Activated CD8-positive, alpha-beta memory T cell treated with anti-CD3 and anti-CD28 coated beads, Interleukin-2, amount 50 U/mL, for 48 hours (primary cell): ENCODE results near the gene KRTAP27-1.

Experiments used
- DNase-seq: peaks from one replicate; pipeline ENCODE4 v3.0.0-alpha.2; 2020

The KRTAP27-1 gene, protein sequence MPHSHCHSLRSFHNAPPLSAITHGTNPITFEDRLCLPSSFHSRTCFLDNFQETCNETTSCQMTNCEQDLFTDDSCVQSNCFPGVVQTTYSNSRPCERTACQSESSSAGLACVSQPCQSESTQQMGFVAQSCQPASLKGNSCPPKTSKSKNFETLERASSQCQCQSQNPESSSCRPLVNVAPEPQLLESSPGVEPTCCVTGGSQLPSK

DNA sequence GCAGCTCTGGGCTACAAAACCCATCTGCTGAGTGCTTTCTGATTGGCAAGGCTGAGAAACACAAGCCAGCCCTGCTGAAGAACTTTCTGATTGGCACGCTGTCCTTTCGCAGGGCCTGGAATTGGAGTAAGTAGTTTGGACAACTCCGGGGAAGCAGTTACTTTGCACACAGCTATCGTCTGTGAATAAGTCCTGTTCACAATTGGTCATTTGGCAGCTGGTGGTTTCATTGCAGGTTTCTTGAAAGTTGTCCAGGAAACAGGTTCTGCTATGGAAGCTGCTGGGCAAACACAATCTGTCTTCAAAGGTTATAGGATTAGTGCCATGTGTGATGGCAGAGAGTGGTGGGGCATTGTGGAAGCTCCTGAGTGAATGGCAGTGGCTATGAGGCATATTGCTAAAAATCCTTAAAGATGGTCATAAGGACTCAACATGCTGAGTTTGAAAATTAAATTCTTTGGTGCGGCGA, at the start of gene KRTAP27-1:
KRTAP27-1 (minus strand) TSS at position 419 of the 469 bp plus-strand sequence; CDS start at position 393, 26 bp downstream.
- DNase-seq, result no peak

DNA sequence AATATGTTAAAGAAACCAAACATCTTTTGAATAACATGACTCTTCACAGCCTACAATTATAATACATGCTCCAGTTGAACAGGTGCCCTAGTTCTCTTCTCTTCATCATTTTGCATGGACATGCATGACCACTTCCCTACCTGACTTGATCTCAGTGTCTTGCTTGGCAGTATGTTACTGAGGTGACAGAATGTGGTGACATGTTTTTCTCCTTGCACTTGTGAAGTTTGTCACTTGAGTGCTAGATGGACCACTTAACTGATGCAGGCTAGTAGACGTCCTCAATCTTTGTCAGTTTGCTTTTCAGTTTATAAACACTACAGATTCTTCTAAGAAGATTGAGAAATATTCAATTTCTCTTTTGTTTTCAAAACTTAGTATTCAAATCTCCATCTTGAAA, 44.7 kb upstream of the KRTAP27-1 start:
- no peak for DNase-seq

DNA sequence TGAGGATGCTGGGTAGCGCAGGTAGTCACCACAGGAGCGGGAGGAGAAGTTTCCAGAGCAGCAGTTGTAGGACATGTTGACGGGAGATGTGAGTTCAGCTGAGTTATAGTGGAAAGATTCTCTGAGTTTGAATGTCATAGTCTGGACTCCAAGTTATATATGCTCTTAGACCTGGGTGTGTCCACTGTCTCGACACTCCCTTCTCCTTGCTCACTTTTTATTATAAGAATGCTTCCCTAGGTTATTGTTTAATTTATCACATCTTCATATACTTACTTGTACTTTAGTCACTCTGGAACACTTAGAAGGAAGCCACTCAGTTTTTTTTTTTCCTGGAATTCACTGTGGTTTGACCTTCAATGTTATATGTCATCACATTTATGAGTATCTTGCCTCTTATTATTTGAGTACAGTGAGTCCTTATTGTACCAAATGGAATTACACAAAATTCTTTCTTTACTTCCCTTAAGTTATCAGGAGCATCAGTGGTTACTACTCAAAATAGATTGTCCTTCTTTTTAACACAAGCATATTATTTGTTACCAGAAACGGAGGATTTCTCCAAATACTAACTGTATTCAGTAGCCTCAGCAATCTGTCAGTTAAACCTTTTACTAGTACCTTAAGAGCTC, 34.8 kb upstream of the KRTAP27-1 start, which contains the start of gene KRTAP13-2:
KRTAP13-2 (minus strand) TSS at position 133 of the 632 bp plus-strand sequence; CDS start at position 75, 58 bp downstream.
- no peak for DNase-seq

DNA sequence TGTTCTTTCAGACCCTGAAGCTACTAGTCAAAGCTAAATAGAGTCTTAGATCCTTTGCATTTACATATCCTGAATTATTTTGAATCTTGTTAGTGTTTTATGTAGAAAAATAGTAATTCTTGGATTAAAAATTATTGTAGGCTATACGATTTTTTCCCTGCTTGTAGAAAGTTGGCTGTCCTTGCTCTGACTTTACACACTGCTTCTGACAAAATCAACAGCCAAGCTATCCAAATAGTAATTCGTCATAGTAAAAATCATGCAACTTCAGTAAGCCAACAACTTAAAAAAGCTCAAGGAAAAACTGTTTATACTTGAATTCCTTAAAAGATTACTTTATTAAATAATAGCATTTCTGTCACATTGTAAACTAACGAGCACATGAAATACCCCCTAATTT, 18.4 kb upstream of the KRTAP27-1 start:
- no peak for DNase-seq

DNA sequence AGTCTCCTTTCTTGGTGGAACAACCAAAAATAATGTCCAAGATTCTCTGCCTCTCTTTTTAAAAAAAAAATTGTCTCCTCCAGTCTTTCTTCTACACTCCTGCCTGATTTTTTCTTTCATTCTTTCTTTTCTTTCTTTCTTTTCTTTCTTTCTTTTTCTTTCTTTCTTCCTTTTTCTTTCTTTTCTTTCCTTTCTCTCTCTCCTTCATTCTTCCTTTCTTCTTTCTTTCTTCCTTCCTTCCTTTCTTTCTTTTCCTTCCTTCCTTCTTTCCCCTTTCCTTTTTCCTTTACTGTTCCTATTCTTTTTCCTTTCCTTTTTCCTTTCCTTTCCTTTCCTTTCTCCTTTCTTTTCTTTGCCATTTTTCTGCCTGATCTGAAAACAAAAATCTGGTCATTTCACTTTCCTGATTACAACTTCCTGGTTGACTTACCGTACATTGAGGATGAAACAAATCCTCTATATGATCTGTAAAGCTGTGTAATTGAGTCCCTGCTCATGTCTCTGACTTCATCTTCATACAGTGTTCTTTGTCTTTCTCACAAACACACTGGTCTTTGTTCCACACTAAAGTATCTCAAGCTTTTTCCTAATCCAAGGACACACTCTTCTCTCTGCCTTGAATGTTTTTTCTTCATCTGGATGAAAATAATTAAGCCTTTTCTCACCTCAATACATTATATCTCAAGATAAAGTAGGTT, 17.0 kb upstream of the KRTAP27-1 start:
- DNase-seq, result no peak

DNA sequence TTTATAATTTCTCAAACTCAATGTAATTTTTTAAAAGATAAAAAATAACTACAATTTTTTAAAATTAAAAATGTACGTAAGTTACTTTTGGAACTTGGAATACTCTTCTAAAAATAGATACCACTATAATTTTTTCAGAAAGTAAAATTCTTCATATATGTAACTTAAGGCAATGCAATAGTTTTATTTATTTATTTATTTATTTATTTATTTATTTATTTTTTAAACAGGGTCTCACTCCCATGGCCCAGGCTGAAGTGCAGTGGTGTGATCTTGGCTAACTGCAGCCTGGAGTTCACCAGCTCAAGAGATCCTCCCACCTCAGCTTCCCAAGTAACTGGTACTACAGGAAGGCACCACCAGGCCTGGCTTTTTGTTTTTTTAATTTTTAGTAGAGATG, 14.0 kb upstream of the KRTAP27-1 start:
- DNase-seq, result no peak

DNA sequence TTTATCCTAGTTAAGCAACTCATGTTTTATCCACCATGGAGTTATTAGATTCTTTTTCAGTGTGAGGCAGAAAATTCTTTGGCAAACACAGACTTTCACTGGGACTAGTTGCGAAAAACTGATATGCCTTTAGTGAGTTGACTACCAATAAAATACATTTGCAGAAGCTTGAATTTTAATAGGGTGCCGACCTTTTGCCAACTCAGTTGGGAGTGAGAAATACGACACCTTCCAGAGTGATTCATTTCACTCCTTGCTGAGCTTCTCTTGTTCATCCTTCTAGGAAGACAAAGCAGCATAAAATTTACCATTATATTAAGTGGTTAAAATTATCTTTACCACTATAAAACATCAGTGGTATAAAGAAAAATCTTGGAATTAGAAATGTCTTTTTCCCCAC, 12.1 kb upstream of the KRTAP27-1 start:
- no peak for DNase-seq

DNA sequence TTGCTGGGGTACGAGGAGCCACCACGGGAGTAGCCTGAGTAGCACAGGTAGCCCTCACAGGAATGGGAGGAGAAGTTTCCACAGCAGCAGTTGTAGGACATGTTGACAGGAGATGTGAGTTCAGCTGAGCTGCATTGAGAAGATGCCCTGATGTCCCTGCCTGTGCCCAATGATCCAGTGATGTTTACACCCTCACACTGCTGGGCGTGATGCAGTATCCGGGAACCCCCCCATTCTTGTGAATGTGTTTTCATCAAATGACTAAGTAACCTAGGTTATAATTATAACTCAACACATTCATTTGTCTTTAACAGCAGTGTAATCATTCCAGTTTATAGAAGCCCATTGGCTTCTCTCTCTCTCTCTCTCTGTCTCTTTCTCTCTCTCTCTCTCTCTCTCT, 11.0 kb upstream of the KRTAP27-1 start, which contains the start of gene KRTAP23-1:
KRTAP23-1 (minus strand) TSS at position 101 of the 400 bp plus-strand sequence; CDS start at position 101, 0 bp downstream.
- no peak for DNase-seq

DNA sequence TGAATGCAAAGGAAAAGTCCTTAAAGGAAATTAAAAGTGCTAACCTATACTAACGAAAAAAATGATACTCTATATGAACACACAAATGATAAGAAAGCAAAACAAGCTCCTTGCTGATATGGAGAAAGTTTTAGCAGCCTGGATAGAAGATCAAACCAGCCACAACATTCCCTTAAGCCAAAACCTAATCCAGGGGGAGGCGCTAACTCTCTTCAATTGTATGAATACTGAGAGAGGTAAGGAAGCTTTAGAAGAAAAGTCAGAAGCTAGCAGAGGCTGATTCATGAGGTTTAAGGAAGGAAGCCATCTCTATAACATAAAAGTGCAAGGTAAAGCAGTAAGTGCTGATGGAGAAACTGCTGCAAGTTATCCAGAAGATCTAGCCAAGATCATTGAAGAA, 7.5 kb upstream of the KRTAP27-1 start:
- no peak for DNase-seq

DNA sequence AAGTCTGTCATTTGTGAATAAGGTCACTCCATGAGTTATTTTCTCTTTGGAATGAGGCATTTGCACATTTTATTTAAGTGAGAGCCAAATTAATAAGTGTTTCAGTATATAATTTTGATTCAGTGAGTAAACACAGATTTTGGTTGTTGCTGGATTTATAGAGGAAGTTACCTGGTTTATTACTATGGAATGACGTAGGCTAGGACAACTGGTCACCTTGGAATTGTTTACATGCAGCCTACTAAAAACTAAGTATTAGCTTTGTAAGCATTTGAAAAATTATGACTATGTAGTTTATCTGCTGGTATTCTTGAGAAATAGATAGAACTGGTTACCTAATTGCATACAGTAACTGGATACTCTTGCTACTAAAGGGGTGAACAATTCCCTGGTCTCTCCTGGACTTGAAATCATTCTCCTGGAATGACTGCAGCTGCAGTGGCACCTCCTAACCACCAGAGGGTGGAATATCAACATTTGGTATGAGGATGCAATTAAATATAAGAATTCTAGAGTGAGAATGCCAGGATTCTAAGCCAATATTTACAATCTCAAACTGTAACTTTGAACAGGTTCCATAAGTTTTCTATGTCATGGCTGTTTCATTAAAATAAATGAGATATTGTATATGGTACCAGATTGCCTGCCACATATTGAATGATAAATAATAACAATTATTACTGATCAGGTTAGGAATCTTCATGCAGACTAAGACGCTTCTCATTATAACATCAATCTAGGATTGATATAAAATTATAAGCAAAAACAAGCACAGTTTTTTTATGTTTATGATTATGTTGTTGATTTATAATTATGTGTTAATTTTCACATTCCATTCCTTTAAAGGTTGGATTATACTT, 3.5 kb upstream of the KRTAP27-1 start:
- no peak for DNase-seq

DNA sequence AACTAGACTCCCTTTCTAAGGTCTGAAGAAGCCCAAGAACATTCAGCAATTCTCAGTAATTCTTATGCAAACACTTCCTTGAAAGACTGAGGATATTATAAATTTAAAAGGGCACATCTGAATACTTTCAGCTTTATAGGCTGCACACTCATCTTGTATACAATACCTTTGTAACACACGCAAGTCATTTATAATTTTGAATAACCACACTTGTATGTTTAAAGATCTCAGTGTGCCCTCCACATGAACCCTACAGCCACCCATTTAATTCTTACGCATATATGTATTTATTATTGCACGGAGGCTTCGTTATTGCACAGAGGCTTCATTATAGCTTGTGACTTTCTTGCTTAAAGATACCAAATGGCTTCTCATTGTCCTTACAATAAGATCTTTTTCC, 1.2 kb upstream of the KRTAP27-1 start:
- DNase-seq, result no peak

DNA sequence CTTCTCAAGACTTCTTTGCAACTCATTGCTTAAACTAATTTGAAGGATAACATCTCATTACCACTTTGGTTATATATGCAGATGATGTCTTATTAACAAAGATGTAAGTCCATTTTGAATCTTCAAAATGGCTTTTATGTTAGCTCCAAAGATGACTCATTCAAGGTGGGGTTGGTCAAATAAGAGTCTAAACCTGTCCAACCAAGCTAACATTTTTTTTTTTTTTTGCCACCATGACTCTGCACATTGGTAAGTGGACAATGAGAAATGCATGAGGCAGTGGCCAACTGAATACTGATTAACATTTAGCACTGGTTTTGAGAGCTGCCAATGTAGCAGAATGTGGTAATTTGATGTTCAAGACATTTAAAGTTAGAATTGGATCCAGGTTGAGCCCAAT, 278 bp upstream of the KRTAP27-1 start:
- DNase-seq, result no peak

DNA sequence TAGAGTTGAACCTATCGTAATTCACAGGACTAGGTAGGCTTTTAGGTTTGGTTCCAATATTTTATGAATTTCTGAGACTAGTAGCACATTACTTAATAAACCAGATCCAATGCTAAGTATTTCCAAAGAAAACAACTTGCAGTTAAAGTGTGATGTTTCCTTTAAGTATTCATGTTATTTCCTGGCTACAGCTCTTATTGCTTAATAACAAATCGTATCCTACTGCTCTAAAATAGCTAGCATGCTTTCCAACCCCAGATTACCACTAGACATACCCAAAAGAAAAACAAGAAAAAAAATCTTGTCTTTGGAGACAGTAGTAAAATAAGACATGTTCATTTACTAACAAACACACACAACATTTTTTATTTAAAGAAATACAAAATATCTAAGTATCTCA, 898 bp downstream of the KRTAP27-1 start:
- DNase-seq, result no peak

DNA sequence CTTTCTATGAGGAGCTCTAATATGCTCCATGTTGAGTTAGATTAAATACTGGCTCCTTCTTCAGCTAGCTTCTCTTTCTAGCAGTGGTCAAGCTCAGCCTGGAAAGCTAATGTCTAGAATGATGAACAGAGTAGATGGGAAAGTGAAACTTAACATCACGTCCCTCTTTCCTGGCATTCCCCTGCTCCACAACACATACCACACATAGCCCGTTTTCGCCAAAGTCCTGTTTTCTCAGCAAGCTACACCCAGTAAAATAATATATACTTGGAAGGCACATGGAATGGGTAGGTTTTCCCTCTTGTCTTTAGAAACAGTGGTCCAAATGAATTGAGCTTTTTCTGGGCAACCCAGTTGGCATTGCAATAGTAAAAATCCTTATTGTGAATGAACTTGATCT, 3.8 kb downstream of the KRTAP27-1 start:
- no peak for DNase-seq

DNA sequence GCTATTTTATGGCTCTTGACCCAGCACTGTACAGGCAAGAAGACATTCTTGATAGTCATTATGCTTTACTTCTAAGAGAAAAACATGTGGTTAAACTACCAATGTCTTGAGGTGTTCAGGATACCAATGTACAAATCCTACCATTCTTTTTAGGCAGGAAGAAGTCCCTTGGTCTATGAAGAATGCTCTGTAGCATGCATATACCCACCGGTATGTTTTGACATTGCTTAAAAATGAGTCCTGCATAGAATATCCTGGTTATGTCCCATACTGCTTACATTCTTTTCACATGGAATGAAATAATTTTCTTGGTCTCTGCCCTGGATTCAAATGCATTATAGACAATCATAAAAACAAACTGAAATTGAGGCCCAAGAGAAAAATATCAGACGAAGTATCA, 4.8 kb downstream of the KRTAP27-1 start:
- no peak for DNase-seq

DNA sequence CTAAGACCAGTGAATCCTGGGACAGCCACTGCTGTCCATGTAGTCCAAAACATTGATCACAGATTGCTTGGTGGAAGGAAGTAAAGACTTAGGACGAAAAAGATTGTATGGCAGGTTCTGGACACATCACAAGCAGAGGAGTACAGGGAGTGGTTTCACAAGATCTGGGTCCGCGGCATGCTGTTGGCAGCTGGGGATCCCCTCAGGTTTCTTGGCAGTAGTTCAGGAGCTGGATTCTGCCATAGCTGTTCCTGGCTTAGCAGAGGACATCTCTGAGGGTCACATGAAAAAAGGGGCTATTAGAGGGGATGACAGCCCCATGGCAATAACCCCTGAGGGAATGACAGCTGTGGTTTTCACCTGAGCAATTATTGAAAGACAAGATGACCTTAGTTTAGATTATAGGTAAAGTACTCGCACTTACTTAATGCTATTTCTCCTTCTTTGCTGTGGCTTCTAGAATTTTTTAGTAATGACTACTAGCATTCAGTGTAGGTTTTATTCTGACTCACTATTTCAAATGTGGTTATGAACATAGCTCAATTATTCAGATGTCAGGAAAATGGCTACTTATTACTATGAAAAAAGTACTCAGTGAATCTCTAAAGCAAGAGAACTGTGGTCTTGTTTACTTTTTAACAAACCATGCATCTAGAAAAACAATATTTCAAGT, 8.2 kb downstream of the KRTAP27-1 start:
- no peak for DNase-seq

DNA sequence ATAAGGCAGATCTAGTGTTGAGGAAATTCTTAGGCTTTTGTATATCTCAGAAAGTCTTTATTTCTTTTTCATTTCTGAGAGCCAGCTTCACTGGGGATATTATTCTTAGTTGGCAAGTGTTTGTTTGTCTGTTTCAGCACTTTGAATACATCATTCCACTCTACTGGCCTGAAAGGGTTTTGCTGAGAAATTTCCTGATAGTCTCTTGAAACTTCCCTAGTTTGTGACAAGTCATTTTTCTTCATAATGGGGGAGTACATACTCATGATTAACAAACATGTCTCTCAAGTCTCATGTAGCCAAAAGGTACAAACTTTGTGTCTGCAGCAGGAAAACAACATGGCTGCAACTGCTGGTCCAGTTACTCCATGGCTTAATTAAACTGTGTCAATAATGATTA, 11.1 kb downstream of the KRTAP27-1 start:
- DNase-seq, result no peak

DNA sequence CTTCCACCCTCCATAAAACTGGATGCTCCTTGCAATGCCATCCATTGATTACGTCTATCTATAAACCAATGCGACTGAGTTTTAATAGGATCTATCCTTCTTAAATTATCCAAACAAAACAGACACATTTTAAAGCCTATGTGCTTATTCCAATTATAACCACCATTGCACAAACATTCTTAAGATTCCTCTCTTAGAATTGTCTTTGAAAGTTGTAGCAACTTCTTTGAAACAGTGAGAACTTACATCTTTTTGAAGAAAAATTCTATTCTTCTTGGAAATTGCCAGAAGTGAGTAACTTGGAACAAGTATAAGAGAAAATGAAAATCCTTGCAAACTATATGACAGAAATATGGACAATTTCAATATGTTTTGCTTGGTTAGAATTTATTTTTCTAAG, 17.3 kb downstream of the KRTAP27-1 start, which contains the start of gene KRTAP26-1:
KRTAP26-1 (minus strand) TSS at position 101 of the 400 bp plus-strand sequence. CDS start 280 bp downstream, outside the sequence.
- no peak for DNase-seq

DNA sequence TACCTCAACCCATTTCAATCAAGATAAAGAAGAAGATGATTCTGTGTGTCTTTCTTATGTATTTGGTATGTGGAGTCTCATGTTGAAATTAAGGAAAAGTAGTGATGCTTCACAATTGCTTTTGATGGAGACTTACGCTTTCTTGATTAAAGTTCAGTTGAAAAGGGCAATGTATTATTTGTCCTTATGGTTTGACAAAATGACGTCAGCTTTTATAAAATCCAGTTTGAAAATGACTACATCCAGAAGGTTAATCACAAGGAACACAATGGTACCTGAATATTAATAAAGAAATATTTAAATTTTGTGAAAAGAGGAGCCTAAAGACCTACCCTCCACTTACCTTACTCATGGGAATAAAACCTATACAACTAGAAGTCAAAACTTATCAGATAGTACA, 21.8 kb downstream of the KRTAP27-1 start:
- no peak for DNase-seq

DNA sequence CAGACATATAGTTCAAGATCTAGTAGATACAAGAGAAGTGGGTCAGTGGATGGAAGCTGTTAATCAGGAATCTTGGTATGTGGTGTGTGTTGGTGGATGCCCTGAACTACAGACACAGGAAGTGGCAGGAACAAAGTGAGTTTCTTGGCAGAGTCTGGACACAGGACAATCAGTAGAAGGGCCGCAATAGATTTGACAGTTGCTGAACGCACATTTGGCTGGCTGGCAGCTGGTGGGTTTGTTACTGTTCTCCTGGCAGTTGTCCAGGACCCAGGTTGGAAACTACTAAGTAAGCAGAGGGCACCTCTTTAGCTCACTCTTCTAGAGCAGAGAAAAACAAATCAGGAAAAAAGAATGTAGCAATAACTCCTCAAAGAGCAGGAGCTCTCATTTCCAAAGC, 30.6 kb downstream of the KRTAP27-1 start:
- DNase-seq, result no peak

DNA sequence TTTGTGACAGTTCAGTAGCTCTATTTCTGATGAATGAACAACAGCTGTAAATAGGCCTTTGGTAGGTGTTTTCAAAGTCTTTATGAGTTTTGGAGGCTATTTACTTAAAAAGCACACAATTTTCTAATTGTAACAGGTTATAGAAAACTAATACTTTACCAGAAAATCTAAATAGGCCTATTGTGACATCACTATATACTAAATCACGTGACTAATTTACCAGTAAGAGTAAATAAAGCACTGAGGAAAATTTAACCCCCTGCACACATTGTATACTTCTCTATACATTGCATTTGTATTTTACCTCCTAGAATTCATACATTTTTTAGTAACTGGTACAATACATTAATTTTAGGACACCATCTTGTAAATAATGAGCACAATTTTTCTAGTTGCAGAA, 32.4 kb downstream of the KRTAP27-1 start:
- DNase-seq, result no peak

DNA sequence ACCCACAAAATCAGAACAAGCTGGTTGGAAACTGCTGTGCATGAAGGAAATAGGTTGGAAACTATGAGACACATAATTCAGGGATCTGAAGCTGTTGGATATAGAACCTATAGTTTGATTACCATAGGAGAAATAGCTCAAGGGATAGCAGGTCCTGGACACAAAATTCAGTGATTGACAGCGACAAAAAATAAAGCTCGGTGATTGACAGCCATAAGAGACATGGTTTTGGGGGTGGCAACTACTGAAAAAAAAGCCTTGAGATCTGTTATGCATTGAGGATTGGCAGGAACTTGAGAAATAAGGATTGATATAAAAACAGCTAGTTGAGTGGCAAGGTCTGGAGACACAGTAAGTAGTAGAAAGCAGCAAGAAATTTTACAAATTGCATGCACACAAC, 48.3 kb downstream of the KRTAP27-1 start, which contains the start of gene KRTAP25-1:
KRTAP25-1 (minus strand) TSS at position 300 of the 400 bp plus-strand sequence; CDS start at position 276, 24 bp downstream.
- no peak for DNase-seq
